Measurements from ENCODE around the gene GPC1.

GRCh38 chr2:240399419-240400324, 35.8 kb upstream of the GPC1 start:
- TF ChIP-seq SUZ12 (IDR thresholded peaks at IDR 0.05; ENCODE audit: extremely low read depth, insufficient read depth, insufficient read length) (no peak), ZNF274 (IDR thresholded peaks at IDR 0.05; ENCODE audit: low read depth, low read length) (no peak)
